IMR-90 (cell line): ENCODE results near the gene ADAMTS17. TPM values are rescaled to one million over a fixed set of nuclear protein-coding genes. Genes with fewer than 3 reads are reported as not detected.

Experiments used
- ATAC-seq: fragments of 200-7000 bp; cut with Tn5 transposase; 2 replicates; pipeline ENCODE4 v1.9.1; 2020; ENCODE audit warnings: low read depth, mild to moderate bottlenecking, moderate library complexity
- BruUV-seq: library from RNA; stranded (reverse); fragments of 400-500 nt; replicated peaks from 2 replicates; lab custom pipeline; 2021; lab: Mats Ljungman, UMichigan
- CTCF ChIA-PET: fragments of 300-600 bp; formaldehyde crosslinking; extraction: SDS; loops from one replicate; lab custom pipeline; 2021; ENCODE audit warnings: antibody characterized with exemption; lab: Yijun Ruan, JAX
- POLR2A ChIA-PET: fragments of 300-600 bp; sonication (Branson Sonifier 250); formaldehyde crosslinking; loops from one replicate; lab custom pipeline; 2022; ENCODE audit warnings: antibody characterized with exemption; ENCODE audit not compliant: unreplicated experiment; lab: Charles Lee
- DNase-seq: peaks from one replicate; pipeline ENCODE4 v3.0.0; 2013
- H2AFZ ChIP-seq: replicated peaks from 2 replicates; pipeline ENCODE3; 2013; ENCODE audit warnings: low read length, mild to moderate bottlenecking; ENCODE audit not compliant: poor library complexity
- H2AK5ac ChIP-seq: 2 replicates; pipeline ENCODE4 v1.6.1; 2013; ENCODE audit warnings: low read depth, low read length, inconsistent platforms
- H2AK9ac ChIP-seq: replicated peaks from 2 replicates; pipeline ENCODE3; 2013; ENCODE audit warnings: mild to moderate bottlenecking, low read depth, low read length, moderate library complexity; ENCODE audit not compliant: poor library complexity
- H2BK120ac ChIP-seq: 2 replicates; pipeline ENCODE4 v1.6.1; 2013; ENCODE audit warnings: low read depth, low read length, inconsistent platforms
- H2BK15ac ChIP-seq: 3 replicates; pipeline ENCODE4 v1.6.1; 2013; ENCODE audit warnings: low read depth, low read length, inconsistent platforms
- H2BK20ac ChIP-seq: 2 replicates; pipeline ENCODE4 v1.6.1; 2013; ENCODE audit warnings: low read depth, mild to moderate bottlenecking, inconsistent platforms, low read length, moderate library complexity
- H2BK5ac ChIP-seq: 2 replicates; pipeline ENCODE4 v1.6.1; 2013; ENCODE audit warnings: mild to moderate bottlenecking, low read depth, low read length, inconsistent platforms; ENCODE audit not compliant: poor library complexity, severe bottlenecking
- H3K14ac ChIP-seq: replicated peaks from 2 replicates; pipeline ENCODE4 v1.6.1; 2013; ENCODE audit warnings: low read depth, low read length, inconsistent platforms
- H3K18ac ChIP-seq: 2 replicates; pipeline ENCODE4 v1.6.1; 2013; ENCODE audit warnings: low read depth, low read length, control low read depth
- H3K23ac ChIP-seq: 2 replicates; pipeline ENCODE4 v1.6.1; 2013; ENCODE audit warnings: low read depth, low read length, inconsistent platforms
- H3K27ac ChIP-seq: 2 replicates; pipeline ENCODE4 v1.5.1; 2013; ENCODE audit warnings: mild to moderate bottlenecking, control low read depth, low read length; ENCODE audit not compliant: insufficient read depth
- H3K27me3 ChIP-seq: 2 replicates; pipeline ENCODE4 v1.6.1; 2013; ENCODE audit warnings: low read length; ENCODE audit not compliant: control insufficient read depth, insufficient read depth
- H3K36me3 ChIP-seq: 2 replicates; pipeline ENCODE4 v1.6.1; 2013; ENCODE audit warnings: low read length, mixed read lengths; ENCODE audit not compliant: control insufficient read depth, insufficient read depth
- H3K4ac ChIP-seq: 2 replicates; pipeline ENCODE4 v1.6.1; 2013; ENCODE audit warnings: low read depth, low read length, inconsistent platforms
- H3K4me1 ChIP-seq: 2 replicates; pipeline ENCODE4 v1.6.1; 2013; ENCODE audit warnings: low read length, mixed read lengths; ENCODE audit not compliant: control insufficient read depth, insufficient read depth
- H3K4me2 ChIP-seq: 2 replicates; pipeline ENCODE4 v1.6.1; 2013; ENCODE audit warnings: low read depth, mild to moderate bottlenecking, control low read depth, low read length, moderate library complexity
- H3K4me3 ChIP-seq: 2 replicates; pipeline ENCODE4 v1.5.1; 2013; ENCODE audit warnings: low read depth, mild to moderate bottlenecking, control low read depth, low read length, moderate library complexity; ENCODE audit not compliant: insufficient read depth
- H3K56ac ChIP-seq: 2 replicates; pipeline ENCODE4 v1.6.1; 2013; ENCODE audit warnings: low read length, inconsistent platforms; ENCODE audit not compliant: insufficient read depth; ENCODE audit errors: extremely low read depth
- H3K79me1 ChIP-seq, 2 experiments: 2 replicates each; pipeline ENCODE4 v1.6.1; 2013; ENCODE audit warnings: low read length in 2 of 2, inconsistent platforms in 1 of 2, low read depth in 1 of 2
- H3K9ac ChIP-seq: 2 replicates; pipeline ENCODE4 v1.6.1; 2013; ENCODE audit warnings: low read depth, low read length, control low read depth
- H3K9me1 ChIP-seq: 2 replicates; pipeline ENCODE4 v1.6.1; 2013; ENCODE audit warnings: low read length, inconsistent platforms; ENCODE audit not compliant: insufficient read depth
- H3K9me3 ChIP-seq: 2 replicates; pipeline ENCODE4 v1.6.1; 2013; ENCODE audit warnings: low read length; ENCODE audit not compliant: control insufficient read depth, insufficient read depth
- H4K20me1 ChIP-seq: 2 replicates; pipeline ENCODE4 v1.6.1; 2013; ENCODE audit warnings: low read length, inconsistent platforms; ENCODE audit not compliant: insufficient read depth
- H4K5ac ChIP-seq: 2 replicates; pipeline ENCODE4 v1.6.1; 2013; ENCODE audit warnings: mild to moderate bottlenecking, low read depth, low read length, control low read depth
- H4K8ac ChIP-seq, 2 experiments: 2 replicates each; pipeline ENCODE4 v1.6.1; 2013; ENCODE audit warnings: low read depth in 2 of 2, low read length in 2 of 2, control low read depth in 1 of 2, inconsistent platforms in 1 of 2
- H4K91ac ChIP-seq: 2 replicates; pipeline ENCODE4 v1.6.1; 2013; ENCODE audit warnings: low read depth, low read length, inconsistent platforms; ENCODE audit not compliant: insufficient read depth
- BHLHE40 ChIP-seq: fragments of 150-350 bp; IDR thresholded peaks from 2 replicates; pipeline ENCODE4 v1.6.1; 2016; ENCODE audit warnings: mild to moderate bottlenecking, low read depth, low read length
- CEBPB ChIP-seq: IDR thresholded peaks from 2 replicates; pipeline ENCODE4 v1.6.1; 2012; ENCODE audit warnings: low read depth, low read length, improper control_type of control experiment
- CTCF ChIP-seq: conservative IDR thresholded peaks from 2 replicates; pipeline ENCODE4 v1.5.1; 2012; ENCODE audit warnings: mild to moderate bottlenecking, low read depth, low read length, improper control_type of control experiment
- FOS ChIP-seq: fragments of 150-350 bp; IDR thresholded peaks from 2 replicates; pipeline ENCODE4 v1.6.1; 2016; ENCODE audit warnings: low read depth, low read length
- MXI1 ChIP-seq: IDR thresholded peaks from 2 replicates; pipeline ENCODE4 v1.6.1; 2012; ENCODE audit warnings: low read depth, mild to moderate bottlenecking, low read length, moderate library complexity, borderline replicate concordance
- NFE2L2 ChIP-seq: fragments of 150-350 bp; IDR thresholded peaks from 2 replicates; pipeline ENCODE4 v1.6.1; 2016; ENCODE audit warnings: low read depth, mild to moderate bottlenecking, low read length
- POLR2A ChIP-seq: IDR thresholded peaks from 2 replicates; pipeline ENCODE4 v1.6.1; 2012; ENCODE audit warnings: mild to moderate bottlenecking, low read depth, low read length
- WGBS, 2 experiments: methylation state at CpG; one replicate each; pipeline versions ENCODE4 v1.1.5 to v1.1.7; 2013; ENCODE audit warnings: missing lambda C conversion rate in 2 of 2; ENCODE audit not compliant: insufficient read length in 1 of 2; ENCODE audit errors: extremely low coverage in 2 of 2; 5-methylcytosine and 5-hydroxymethylcytosine counted together
- dilution Hi-C: fragments of 300-500 bp; cut with HindIII; formaldehyde crosslinking; loops from one replicate; pipeline ENCODE4 v1.14.3; 2018; ENCODE audit warnings: low sequenced_read_pairs; ENCODE audit not compliant: unreplicated experiment
- in situ Hi-C: fragments of 300-500 bp; cut with MboI; formaldehyde crosslinking; loops from 3 replicates; pipeline ENCODE4 v1.14.3; 2019; ENCODE audit warnings: low sequenced_read_pairs, inconsistent platforms, mixed read lengths
- intact Hi-C: fragments of 100-400 bp; cut with micrococcal nuclease; formaldehyde crosslinking; loops from 2 replicates; pipeline ENCODE4 v1.10.0; 2022
- polyA plus RNA-seq, 3 experiments: library from polyadenylated mRNA; depleted of rRNA; stranded (reverse); fragments of >200 nt; gene quantifications; 2 replicates each; pipeline ENCODE4 v1.2.3, GENCODE V29; 2012; ENCODE audit warnings: low replicate concordance in 1 of 3
- total RNA-seq: library from RNA; depleted of rRNA; stranded (reverse); fragments of >200 nt; gene quantifications from 2 replicates; pipeline ENCODE4 v1.2.3, GENCODE V29; 2012

ADAMTS17 gene
- total and polyA plus RNA-seq, 2 of the 4 experiments (the other 2 are of a cell fraction), result 0.03 TPM; not detected in 1

DNA sequence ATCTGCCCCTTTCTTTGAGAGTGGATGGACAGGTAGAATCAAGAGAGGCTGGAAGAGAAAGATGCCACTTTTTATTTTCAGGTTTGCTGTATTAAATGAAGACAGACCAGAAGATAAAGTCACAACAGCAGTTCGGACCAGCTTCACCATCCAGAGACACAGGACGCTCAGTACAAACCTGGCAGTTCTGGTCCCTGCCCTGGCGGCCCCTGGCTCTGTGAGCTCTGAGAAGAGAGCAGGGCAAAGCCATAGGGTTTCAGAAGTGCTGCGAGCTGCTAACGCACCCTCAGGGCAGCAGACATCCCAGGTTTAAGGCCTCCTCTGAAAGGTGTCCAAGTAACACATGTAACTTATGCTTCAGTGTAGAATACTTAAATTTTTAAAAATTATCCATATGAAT is 216.8 kb downstream of the ADAMTS17 start:
- no peak overlapping the region for H3K56ac ChIP-seq
- ATAC-seq (no peak), DNase-seq (no peak)
- H3K23ac ChIP-seq, result no peak overlapping the region
- no peak overlapping the region for H3K4me2 ChIP-seq
- H2AK9ac ChIP-seq, result no peak overlapping the region
- TF ChIP-seq MXI1 (no peak), BHLHE40 (no peak), CEBPB (no peak), POLR2A (no peak), CTCF (no peak), NFE2L2 (no peak), FOS (no peak)
- WGBS, 2 experiments, result 100% methylated on average over 1 of the region's 5 CpGs; no CpG with 5 or more reads in 1 of the 2 experiments
- ChIA-PET CTCF (no interaction called here), POLR2A (interaction anchor here (0.6 kb wide), 1 partner anchor 31 kb away, joined by 3 read pairs; no protein-coding TSS in a partner anchor)
- no peaks in the 10 kb centered on the region for H3K36me3 ChIP-seq
- in situ Hi-C loops, result loop anchor here (25.0 kb wide), 1 partner anchor 863 kb away; the partner anchor contains the start of gene LRRC28
- dilution Hi-C loops, result no loop called here
- H3K9me1 ChIP-seq, result no peaks in the 10 kb centered on the region
- no peak overlapping the region for H4K91ac ChIP-seq
- no peak overlapping the region for H2BK15ac ChIP-seq
- H3K79me1 ChIP-seq, result no peaks in the 10 kb centered on the region
- H2AK5ac ChIP-seq, result no peak overlapping the region
- intact Hi-C loops, result no loop called here
- H2BK120ac ChIP-seq, result no peak overlapping the region
- H2AFZ ChIP-seq, result no peak overlapping the region
- no peaks in the 10 kb centered on the region for H3K4me1 ChIP-seq
- no peak overlapping the region for H2BK20ac ChIP-seq
- peaks cover 7% of the 10 kb centered on the region for H3K9me3 ChIP-seq
- no peaks in the 10 kb centered on the region for H3K27me3 ChIP-seq
- no peak overlapping the region for H3K4ac ChIP-seq
- H4K8ac ChIP-seq, result no peak overlapping the region
- H3K9ac ChIP-seq, result no peak overlapping the region
- H3K4me3 ChIP-seq, result no peak overlapping the region
- H4K20me1 ChIP-seq, result no peaks in the 10 kb centered on the region
- no peak overlapping the region for H3K27ac ChIP-seq
- no TSS peak for BruUV-seq
- no peak overlapping the region for H4K5ac ChIP-seq
- H2BK5ac ChIP-seq, result no peak overlapping the region
- H3K14ac ChIP-seq, result no peak overlapping the region
- H3K18ac ChIP-seq, result no peak overlapping the region
